H1 (cell line): ENCODE data around the gene ASB3. TPM values are rescaled to one million over a fixed set of nuclear protein-coding genes. Genes with fewer than 3 reads are reported as not detected.

Source experiments
- HDAC6 ChIP-seq: IDR thresholded peaks from one replicate; pipeline ENCODE4 v1.7.1; 2012; ENCODE audit warnings: low read depth, mild to moderate bottlenecking, inconsistent platforms, low read length, moderate library complexity
- JUND ChIP-seq: IDR thresholded peaks from 2 replicates; pipeline ENCODE4 v1.6.1; 2011; ENCODE audit warnings: mild to moderate bottlenecking, improper control_type of control experiment, low read length
- KDM4A ChIP-seq: IDR thresholded peaks from one replicate; pipeline ENCODE4 v1.7.1; 2012; ENCODE audit warnings: low read depth, mild to moderate bottlenecking, moderate library complexity, low read length, inconsistent platforms; ENCODE audit not compliant: severe bottlenecking
- SP1 ChIP-seq: IDR thresholded peaks from 2 replicates; pipeline ENCODE4 v1.6.1; 2011; ENCODE audit warnings: low read depth, low read length
- polyA plus RNA-seq, 7 experiments: library from polyadenylated mRNA; depleted of rRNA in 3 of 7; stranded (reverse) in 5 of 7; unstranded in 2 of 7; fragments of >200 nt in 5 of 7; fragments of 200-250 nt in 2 of 7; gene quantifications; 1 replicate in 5 of 7; 2 replicates in 1 of 7; 4 replicates in 1 of 7; pipeline versions ENCODE4 v1.2.1 to v1.2.3, GENCODE V29; 2011 to 2013; ENCODE audit warnings: missing spikeins in 2 of 7, mixed read lengths in 2 of 7
- total RNA-seq: library from RNA; stranded (reverse); fragmentation: NEBNext Ultra II Directional; extraction: Animal tissue kit (Norgen Biotek cat#: 25700); gene quantifications from 2 replicates; pipeline ENCODE4 v1.2.1, GENCODE V29; 2021
- TF ChIP-seq, protein P1 (sequence below): IDR thresholded peaks from 2 replicates; pipeline ENCODE4 v1.6.1; 2011; ENCODE audit warnings: low read length, improper control_type of control experiment

ASB3 gene
- total and polyA plus RNA-seq, 2 of the 8 experiments (the other 6 are each of a cell fraction or from before 2014, with no cell fraction given): 22.6 to 25.4 TPM

DNA sequence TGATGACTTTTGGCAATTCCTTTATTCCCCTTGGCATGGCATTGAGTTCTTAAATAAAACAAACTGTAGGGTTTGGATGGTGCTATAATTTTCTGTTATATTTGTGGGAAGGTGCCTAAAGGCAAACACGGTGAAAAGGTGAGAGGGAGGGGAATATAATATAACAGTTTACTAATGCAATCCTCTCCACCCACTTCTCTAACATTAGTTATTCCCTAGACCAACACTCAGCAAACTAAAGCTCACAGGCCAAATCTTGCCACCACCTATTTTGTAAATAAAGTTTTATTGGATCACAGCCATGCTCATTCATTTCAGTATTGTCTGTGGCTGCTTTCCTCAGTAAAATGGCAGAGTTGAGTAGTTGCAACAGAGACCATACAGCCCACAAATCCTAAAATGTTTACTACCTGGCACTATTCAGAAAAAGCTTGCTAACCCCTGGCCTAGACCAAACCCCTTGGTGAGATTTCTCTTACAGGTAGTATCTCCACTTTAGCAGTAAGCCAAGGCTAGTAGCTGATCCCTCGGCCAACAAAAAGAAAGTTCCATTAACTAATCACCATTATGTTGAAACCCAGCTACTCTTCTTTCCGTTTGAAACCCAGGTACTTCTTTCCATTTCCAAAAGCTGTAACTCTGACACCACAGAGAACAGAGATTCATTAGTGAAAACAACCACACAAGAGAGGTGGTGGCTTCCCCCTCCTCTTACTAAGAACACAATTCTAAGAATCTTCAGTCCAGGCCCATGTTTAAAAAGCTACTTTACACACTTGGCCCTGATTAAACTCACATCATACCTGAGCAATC lies 155.2 kb downstream of the ASB3 start (continued):
- TF ChIP-seq, protein P1, sequence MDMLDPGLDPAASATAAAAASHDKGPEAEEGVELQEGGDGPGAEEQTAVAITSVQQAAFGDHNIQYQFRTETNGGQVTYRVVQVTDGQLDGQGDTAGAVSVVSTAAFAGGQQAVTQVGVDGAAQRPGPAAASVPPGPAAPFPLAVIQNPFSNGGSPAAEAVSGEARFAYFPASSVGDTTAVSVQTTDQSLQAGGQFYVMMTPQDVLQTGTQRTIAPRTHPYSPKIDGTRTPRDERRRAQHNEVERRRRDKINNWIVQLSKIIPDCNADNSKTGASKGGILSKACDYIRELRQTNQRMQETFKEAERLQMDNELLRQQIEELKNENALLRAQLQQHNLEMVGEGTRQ: no peak
- TF ChIP-seq SP1: no peak
- TF ChIP-seq KDM4A: no peak
- TF ChIP-seq HDAC6: no peak
- TF ChIP-seq JUND: no peak
